Stimulated activated naive CD4-positive, alpha-beta T cell treated with Interleukin-2 at 50 U/mL for 16 hours (primary cell): ENCODE measurements around the gene CCDC33.

ENCODE experiments used
- DNase-seq: peaks from one replicate; lab custom pipeline; 2025; lab: John Stamatoyannopoulos, UW

The CCDC33 gene

DNA sequence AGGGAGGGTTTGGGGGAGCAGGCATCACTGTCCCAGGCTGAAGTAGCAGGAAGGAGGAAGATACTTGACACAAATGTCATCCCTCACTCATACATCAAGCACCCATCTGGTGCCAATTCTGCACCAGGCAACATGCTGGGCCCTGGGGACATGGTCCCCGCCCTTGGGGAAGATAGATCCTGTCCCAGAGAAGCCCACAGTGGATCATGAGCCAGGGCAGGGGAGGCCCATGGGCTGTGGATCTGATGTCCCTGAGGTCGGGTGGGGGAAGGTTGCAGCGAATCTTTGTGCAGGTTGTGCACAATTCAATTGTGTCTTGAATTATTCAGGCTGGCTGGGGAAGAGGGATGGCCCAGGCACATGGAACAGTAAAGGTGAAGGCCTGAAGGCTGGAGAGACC is 6.4 kb upstream of the CCDC33 start:
- DNase-seq, result no peak

DNA sequence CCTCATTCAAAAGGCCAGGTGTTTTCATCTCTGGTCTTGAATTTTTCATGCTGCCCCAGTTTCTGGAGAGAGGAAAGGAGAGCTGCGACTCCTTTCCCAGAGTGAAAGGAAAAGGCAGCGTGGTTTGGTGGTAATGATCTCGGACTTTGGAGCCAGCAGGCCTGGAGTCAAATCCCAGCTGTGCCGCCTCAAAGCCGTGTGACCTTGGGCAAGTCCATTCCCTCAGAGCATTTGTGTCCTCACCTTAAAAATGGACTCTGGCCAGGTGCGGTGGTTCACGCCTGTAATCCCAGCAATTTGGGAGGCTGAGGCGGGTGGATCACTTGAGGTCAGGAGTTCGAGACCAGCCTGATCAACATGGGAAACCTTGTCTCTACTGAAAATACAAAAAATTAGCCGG is 4.7 kb upstream of the CCDC33 start:
- DNase-seq, result no peak

DNA sequence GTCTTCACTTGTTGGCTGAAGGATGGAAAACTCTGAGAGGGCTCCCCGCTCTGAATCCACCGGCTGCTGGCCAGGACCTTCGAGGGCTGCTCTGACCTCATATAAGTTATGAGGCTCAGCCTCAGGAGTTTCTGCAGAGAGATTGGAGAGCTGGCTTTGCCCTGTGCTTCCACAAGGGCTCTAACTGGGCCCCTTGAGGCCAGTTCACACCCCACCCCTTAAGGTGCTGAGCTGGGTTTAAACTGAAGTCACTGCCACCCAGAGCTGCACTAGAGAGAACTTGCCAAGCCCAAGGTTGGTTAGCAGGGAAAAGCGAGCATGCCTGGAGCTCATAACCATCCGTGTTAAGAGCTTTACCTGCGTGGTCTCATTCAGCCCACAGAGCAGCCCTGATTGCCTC is 2.8 kb upstream of the CCDC33 start:
- DNase-seq, result no peak

DNA sequence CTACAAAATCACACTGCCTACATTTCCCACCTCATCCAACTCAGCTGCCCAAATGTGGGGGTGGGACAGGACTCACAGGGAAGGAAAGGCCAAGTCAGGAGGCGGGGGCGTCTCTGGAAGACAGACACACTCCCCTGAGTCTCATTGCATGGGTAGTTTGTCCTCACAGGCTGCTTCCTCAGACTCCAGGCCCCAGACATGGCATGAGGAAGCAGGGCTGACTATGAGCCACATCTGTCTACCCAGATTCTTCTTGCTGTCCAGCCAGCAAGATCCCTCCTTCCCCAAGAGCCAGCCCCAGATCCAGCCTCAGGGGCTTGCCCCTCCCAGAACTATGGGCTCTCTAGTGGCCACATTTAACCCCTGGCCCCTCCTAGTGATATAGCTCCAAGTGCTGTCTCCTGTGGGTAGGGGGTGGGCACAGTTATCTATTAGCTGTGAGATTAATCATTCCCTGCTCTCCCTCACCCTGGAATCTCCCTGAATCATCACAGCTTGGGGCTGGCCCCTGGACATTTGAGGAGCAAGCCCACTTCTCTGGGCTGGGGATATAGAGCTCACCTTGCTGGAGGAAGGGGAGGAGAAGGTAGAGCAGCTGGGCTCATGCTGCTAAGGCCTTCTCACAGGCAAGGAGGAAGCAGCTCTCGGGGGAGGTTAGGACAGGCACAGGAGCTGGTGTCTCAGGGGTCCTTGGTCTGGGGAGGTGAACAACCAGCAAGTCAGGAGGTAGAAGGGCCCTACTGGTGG is 2.1 kb upstream of the CCDC33 start:
- no peak for DNase-seq

DNA sequence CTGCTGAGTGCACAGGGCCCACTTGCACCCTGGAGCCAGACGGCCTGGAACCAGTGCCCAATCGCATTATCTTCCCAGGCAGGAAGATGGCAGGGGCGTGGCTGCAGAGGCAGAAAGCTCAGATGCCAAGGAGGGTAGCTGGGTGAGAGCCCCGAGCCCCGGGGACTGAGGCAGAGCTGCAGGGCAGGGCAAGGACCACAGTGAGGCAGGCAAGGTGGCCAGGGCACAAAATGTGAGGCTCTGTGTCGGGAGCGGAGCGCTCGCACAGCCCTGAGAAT is 1.6 kb upstream of the CCDC33 start:
- DNase-seq, result no peak

DNA sequence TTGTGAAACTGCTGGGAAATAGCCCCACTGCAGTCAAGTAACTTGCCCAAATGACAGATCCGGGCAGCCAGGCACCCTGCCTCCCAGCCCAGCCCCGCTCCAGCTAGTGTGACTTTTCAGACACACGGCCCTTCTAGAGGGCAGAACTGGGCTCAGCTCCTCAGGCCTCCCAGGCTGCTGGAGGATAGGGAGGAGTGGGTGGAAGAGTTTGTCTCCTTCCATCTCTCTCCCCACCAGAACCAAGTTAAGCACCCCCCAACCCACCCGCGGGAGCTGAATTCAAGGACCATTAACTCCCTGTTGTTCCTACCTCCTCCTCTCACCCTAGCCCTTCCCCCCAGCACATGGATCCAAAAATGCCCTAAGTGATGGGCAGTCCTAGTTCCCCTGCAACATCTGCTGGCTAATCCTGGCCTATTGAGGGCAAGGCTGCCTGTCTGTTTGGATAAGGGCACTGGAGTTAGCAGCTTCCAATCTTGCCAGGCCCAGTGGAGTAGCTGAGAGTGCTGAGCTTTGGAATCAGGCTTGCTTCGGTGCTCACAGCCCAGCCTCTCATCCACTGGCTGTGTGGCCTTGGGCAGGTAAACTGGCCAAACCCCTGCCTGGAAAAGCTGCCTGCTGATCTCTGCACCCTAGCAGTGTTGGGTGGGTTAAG is 3.1 kb downstream of the CCDC33 start:
- DNase-seq, result no peak

DNA sequence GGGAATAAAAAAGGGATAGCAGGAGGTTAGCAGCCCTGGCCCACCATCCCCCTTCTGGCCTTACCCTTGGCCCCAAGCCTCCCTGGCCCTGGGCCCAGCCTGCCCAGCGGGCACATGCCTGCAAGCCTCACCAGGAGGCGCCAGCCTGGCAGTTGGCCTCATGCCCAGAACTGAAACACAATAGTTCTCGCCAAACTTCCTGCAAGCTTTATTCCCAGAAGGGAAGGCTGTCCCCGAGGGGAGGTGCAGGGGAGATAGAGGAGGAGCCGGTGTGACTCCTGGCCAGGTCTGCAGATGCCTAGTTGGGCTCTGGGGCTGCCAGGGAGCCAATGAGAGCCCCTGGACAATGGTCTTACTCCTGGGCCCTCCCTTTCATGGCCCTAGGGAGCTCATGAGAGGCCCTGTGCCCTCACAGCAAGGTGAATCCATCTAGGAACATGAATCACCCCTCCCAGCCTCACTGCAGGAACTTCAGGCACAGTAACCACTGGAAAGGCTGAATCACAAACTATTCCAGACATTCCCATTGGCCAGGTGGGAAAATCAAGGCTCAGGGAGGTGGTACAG is 4.0 kb downstream of the CCDC33 start:
- no peak for DNase-seq

DNA sequence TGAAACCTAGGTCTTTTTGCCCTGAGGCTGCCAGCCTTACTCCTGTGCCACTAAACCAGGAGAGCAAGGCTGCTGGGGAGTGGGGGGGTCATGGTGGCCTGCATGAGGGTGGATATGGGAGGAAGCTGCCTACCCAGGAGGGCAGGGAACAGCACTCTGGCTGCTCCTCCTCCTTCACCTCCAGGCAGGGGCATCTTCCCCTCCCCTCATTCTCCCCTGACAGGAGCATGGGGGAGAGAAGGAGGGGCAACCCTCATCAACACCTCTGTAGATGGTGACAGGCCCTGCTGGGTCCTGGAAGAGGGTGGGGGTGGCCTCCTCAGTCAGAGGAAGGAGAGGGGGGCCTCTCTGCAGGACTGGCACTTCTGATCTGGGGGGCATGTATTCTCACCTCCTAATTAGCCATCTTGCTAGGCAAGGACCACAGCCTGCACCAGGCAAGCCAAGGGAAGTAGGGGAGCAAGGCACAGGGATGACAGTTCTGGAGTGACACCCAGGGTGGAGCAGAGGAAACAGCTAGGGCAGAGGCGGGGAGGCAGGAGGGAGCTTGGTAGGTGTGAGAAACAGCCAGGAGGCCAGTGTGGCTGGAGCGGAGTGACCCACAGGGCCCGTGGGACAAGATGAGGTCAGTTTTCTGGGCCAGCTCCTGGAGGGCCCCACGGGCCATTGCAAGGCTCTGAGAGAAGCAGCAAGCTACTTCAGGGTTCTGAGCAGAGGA is 4.9 kb downstream of the CCDC33 start:
- DNase-seq, result no peak

DNA sequence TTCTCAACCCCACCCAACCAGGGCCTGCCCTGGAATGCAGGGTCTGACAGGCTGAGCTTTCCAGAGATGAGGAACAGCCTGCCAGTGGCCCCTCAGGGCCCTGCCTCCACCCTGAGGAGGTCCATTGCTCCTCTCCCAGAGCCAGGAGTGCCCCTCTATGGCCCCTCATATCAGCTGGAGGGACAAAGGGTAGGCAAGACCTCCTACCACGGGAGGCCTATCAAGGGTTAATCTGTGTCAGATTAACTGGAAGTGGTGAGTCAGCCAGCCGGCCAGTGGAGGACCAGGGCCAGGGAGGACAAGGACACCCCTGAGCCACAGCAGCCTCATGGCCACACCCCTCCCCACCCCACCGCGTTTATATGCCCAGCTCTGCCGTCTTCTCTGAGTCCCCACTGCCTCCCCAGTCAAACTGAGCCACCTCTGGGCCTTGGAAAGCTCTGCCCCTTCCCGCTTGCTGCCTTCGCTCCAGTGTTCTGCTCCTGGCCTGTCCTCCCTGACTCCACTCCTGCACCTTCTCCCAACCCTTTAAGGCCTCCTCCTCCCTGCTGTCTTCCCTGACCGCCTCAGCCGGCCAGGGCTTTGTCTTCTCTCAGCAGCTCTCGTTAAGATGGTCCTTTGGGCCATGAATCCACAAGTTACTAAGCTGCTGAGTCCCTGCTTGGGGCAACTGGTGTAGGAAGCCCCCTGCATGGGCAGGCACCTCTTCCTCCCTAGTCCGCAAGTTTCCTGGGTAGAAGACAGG is 6.5 kb downstream of the CCDC33 start:
- DNase-seq, result no peak

DNA sequence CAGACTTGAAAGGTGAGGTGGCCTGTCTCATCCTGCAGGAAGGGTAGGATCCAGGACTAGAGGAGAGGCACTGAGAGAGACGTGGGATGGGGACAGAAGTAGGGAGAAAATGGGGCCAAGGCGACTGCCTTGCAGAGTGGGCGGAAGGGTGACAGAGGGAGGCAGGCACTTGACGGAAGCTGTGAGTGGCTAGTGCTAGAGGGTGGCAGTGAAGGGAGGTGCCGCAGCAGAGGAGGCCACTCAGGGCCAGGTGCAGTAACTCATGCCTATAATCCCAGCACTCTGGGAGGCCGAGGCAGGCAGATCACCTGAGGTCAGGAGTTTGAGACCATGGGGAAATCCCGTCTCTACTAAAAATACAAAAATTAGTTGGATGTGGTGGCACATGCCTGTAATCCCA is 7.3 kb downstream of the CCDC33 start:
- no peak for DNase-seq

DNA sequence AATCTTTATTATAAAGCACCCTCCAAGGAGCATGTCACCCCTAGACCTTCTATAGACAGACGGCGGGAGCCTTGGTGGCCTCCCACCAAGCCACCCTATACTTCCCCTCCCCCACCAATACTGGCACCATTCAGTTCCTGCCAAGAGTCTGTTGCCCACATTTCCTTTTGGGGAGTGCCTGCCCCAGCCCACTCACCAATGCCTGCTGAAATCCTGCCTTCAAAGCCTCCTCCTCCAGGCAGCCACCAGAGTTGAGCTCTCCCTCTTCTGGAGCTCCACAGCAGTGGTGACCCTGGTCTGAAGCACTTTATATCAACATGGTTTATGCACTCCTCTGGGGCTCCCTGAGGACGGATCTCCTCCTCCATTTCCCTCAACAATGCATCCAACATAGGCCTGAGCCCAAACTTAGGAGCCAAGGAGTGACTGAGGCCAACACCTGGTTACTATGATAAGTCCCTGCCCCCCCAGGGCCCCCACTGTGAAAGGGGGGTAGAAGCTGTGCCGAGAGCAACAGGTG is 8.8 kb downstream of the CCDC33 start:
- no peak for DNase-seq

DNA sequence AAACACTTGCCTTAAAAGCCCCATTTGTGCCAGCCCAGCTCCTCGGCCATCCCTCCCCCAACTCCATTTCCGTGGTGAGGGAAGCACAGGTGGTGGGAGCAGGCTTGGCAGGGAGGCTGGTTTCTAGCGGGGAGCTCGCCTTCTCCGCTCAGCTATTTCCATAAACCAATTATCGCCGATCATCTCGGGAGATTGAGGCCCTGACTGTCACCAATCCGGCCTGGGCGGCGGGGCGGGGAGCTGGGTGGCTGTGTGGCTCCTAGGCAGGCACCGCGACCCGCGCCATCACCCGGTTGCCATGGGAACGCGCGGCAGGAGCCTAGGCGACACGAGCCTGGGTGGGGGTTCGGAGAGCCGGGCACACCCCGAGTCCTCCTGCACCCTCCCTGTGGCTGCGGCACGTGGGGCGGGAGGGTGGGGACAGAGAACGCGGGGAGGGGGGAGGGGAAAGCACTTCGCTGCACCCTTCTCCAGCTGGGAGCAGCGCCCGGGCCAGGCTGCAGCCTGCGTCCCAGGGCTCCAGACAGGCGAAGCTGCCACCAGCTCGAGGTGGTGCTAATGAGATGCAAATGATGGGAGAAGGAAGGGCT is 9.3 kb downstream of the CCDC33 start:
- no peak for DNase-seq

DNA sequence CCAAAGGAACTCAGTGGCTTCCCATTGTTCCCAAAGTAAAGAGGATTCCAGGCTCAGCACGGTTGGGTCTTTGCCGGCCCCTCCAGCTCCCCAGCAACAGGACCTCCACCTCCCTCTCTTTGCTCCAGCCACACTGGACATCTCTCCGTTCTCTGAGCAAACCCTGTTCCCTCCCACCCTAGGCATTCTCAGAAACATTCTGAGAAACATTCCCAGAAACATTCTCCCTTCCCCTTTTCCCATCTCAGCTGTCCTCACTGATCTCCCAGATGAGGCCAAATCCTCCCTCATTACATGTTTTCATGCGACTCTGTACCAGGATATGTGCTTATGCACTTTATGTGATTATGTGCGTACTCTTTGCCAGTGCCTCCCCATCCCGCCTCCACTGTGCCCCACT is 14.1 kb downstream of the CCDC33 start:
- DNase-seq, result no peak

DNA sequence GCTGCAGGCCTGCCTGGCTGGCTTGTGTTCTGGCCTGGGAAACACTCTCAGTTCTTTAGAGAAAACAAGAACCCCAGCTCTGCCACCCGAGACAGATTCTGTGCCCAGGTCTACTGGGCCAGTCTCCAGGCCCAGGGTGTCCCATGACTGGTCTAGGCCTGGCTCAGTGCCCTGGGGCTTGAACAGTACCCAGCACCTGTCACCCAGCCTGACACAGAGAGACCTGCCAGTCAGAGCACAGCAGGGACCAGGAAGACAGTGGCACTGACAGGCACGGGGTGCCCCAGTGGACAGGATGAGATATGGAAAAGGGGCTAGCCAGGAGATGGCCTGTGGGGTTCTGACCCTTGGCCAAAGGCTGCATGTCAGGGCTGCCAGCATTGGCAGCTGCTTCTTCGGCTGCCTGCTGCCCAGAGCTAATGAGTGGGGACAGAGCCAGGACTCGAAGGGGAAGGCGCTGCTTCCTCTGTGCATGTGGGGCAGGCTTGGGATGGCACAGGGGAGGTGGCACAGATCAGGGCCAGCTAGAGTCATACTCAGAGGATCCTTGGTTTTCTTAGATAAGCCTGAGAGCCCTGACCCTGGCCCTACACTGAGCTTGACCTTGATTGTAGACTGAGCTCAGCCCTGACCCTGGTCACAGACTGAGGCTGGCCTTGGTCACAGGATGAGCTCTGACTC is 15.1 kb downstream of the CCDC33 start:
- no peak for DNase-seq

DNA sequence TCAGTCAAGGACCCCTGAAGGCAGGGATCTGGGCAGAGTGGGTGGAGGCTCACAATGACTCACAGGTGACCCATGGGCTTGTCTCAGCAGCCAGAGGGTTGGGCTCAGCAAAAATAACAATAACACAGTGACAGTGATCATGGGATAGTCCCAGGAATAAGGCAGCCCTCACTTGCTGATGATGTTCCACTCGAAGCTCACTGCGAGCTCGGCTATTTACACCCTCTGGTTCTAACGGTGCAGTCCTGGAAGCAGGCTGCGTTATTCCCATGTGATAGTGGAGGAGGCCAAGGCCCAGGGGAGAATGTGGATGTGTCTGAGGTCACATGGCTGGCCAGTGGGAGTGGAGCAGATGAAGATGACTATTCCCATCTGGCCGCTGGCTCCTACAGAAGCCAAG is 16.2 kb downstream of the CCDC33 start:
- DNase-seq, result no peak

DNA sequence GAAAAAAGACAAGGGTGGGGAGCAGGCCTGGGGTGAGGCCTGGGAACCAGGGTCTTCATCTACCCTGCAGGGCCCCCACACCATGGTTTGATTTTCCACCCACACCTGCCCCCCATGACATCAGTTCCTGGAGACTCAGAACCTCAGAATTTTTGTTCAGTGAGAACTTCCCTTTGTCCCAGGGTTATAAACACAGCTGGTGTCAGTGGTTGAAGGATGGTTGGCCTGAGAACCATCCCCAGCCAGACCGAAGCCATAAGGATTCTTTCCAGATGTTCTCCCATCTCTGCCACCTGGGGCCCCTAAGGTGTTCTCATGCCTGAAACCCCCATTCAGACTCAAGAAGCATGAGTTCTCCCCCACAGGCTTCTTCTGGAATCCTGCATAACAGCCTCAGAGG is 16.6 kb downstream of the CCDC33 start:
- DNase-seq, result no peak

DNA sequence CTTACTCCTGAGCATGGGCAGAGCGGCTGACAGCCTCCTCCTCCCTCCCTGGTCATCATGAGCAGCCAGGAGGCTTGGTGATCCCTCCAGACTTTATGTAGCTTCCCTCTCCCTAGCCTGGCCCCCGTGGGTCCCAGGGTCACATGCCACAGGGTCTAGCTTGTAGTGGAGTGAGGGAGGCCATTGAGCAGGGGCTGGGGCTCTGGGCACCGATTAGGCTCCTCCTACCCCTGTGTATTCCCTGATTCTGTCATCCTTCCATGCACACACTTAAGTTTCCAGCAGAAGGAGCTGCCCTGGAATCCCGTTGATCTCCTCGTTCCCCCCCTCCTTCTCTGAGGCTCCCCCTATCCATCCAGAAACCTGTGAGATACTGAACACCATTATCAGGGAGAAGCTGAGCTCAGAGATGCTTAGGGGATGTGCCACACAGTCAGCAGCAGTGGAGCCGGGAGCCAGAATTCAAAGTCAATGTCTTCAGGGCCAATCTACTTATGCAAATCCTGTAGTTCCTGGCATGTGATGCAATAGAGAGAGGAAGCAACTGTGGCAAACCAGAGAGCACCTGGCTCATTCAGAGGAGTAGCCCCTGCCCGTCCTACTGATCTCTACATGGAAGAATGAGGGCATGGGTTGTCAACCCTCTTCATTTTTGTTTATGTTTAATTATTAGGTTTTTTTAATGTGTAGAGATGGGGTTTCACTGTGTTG is 17.2 kb downstream of the CCDC33 start:
- no peak for DNase-seq

DNA sequence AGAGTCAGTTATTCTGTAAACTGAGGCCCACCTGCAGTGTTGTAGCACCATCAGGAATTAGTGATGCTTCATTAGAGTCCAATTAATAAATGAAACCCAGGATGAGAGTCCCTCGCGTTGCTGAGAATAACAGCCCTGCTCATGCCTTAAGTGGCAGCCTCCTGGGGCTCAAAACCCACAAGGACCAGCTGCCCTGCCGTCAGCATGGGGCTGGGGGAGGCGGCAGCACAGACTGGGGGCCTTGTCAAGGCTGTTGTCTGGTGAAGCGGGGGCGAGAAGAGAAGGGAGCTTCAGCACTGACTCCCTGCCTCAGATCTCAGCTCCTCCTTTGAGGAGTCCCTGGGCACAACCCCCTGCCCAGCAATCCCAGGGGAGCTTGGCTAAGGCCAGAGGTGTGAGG is 21.0 kb downstream of the CCDC33 start:
- no peak for DNase-seq

DNA sequence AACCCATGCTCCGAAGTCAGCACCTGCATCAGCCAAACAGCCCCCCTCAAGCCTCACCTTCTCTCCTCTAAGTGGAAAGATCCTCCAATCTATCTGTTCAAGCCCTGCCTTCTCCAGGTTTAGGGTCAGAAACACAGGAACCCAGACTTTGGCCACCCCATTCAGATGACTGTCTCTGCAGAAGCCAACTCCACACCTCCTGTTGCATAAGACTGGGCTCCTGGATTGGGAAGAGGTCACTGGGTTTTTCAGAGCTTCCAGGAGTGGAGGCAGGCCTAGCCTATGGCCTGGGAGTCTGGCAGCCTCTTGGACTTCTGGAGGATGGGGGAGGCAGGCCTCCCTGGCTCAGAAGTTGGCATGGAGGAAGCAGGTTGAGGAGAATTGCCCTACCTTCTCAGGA is 21.5 kb downstream of the CCDC33 start:
- no peak for DNase-seq

DNA sequence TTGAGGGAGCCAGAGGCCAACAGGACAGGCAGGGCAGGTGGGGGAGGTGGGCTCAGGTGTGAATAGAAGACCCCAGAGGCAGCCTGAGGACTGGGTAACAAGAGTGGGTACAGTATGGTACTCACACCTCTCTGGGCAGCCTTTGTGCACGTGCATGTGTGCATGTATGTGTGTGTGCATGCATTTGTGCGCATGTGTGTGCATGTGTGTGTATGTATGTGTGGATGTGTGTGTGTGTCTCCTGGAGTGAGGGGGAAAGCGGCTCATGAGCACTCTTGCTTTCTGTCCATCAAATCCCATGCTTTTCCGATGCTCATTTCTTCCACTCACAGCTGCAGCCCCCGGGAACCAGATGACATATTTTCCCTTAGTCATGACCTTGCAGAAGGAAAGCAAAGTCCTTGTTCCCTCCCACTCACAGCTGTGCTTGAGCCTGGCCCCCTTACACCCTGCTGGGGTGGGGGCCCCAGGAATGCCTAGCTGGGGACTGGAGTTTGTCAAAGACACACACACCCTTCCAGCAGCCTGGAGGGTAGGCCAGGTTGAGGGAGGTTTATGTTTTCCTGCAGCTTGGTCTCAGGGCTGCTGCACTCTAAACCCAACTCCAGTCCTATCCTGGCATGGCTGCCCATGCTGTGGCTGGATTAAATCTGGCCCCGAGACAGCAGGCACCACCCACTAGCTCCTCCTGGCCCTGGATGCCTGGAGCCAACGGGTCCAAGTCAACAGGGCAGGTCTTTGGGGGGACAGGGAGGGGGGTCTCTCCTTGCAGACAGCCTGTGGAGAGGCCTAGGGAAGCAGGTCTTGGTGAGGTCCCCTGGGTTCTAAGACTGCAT is 22.5 kb downstream of the CCDC33 start:
- no peak for DNase-seq
